Fibroblast of mammary gland (primary cell): ENCODE data around the gene SLC37A3.
"Not testable (repeated sequence)": the region's sequence is repeated elsewhere in the genome, so short reads cannot be mapped to it uniquely, and the experiment has no call there.

Experiments
- DNase-seq: peaks from one replicate; pipeline ENCODE4 v3.0.0-alpha.2; 2010; ENCODE audit warnings: low read depth
- H3K4me3 ChIP-seq: 2 replicates; pipeline ENCODE4 v1.5.1; 2011; ENCODE audit warnings: low read depth, mild to moderate bottlenecking, low read length, moderate library complexity; ENCODE audit not compliant: control insufficient read depth
- TF ChIP-seq, protein P1 (sequence below): conservative IDR thresholded peaks from 2 replicates; pipeline ENCODE4 v1.5.1; 2011; ENCODE audit warnings: low read depth, low read length, inconsistent platforms; ENCODE audit not compliant: control insufficient read depth, insufficient read depth

Gene SLC37A3

DNA sequence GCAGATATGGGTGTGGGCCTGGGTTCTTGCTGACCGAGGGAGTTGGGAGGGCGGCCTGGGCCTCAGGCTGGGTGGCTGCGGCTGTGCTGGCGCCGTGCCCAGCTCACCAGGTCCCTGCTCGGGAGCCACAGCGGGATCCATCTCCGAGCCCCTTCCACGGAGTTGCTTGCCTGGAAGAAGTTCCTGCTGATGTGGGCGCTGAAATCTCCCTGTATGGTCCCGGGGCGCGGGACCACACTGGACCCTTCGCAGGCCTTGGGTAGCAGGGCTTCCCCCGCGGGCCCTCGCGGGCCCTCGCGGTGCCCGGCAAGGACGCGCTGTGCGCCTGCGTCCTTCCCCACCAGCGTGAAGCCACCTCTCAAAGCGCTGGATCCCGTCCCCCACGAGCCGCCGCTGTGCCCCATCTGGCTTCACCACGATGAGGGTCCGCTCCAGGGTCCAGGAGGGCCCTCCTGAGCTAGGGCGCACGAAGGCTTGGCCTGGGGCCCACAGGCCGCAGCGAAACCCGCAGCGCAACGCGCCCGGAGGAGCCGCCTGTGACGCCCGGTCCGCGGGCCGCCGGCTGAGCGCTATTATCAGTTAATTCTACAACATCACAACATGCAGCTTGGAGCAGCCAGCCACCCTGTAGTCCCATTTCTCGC, 37.0 kb upstream of the SLC37A3 start:
- TF ChIP-seq, protein P1, sequence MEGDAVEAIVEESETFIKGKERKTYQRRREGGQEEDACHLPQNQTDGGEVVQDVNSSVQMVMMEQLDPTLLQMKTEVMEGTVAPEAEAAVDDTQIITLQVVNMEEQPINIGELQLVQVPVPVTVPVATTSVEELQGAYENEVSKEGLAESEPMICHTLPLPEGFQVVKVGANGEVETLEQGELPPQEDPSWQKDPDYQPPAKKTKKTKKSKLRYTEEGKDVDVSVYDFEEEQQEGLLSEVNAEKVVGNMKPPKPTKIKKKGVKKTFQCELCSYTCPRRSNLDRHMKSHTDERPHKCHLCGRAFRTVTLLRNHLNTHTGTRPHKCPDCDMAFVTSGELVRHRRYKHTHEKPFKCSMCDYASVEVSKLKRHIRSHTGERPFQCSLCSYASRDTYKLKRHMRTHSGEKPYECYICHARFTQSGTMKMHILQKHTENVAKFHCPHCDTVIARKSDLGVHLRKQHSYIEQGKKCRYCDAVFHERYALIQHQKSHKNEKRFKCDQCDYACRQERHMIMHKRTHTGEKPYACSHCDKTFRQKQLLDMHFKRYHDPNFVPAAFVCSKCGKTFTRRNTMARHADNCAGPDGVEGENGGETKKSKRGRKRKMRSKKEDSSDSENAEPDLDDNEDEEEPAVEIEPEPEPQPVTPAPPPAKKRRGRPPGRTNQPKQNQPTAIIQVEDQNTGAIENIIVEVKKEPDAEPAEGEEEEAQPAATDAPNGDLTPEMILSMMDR, result no peak
- H3K4me3 ChIP-seq, result no peak overlapping the region
- no peak for DNase-seq

DNA sequence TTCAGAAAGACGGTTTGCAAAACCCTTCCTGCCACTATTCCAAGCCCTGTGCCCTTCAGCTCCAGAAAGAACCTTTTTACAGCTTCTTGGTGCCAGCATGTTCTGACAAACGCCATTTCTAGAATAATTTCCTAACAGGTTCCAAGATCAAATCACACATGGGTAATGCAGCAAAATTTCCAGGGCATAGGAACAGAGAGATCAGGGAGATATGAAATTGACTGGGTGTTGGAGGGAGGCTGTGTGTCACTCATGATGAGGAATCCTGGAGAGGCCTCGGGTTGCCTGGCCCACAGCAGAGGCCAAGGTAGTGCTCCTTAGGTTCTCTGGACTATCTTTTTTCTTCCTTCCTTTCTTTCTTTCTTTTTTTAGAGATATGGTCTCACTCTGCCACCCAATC, 35.1 kb upstream of the SLC37A3 start:
- TF ChIP-seq, protein P1, result no peak
- DNase-seq, result no peak
- H3K4me3 ChIP-seq, result no peak overlapping the region

DNA sequence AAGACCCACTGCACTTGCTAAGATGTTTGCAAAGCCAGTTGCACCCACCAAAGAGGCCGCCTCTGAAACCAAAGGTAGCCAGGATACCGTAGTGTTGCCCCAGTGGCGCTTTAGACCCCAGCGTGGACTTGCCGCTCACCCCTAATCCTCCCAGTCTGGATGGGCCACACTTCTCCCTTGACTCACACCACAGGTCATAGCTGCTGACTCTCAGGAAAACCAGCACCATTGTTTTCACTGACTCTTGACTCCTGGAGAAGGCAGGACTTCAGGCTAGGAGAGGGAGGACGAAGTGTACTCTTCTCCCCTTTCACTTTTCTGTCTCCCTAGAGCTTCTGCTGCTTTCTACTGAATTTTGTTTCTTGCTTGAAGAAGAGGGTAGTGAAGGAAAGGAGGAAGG, 27.8 kb upstream of the SLC37A3 start:
- TF ChIP-seq, protein P1, result no peak
- no peak for DNase-seq
- H3K4me3 ChIP-seq, result no peak overlapping the region

DNA sequence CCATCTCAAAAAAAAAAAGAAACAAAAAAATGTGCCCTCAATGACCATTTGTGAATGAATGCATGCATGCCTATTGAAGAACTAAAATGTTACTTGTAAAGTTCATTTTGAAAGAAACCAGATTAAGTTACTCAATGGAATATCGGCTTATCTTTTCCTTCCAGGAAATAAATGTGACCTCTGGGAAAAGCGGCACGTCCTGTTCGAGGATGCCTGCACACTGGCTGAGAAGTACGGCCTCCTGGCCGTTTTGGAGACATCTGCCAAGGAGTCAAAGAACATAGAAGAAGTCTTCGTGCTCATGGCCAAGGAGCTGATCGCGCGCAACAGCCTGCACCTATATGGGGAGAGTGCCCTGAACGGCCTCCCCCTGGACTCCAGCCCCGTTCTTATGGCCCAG, 27.4 kb upstream of the SLC37A3 start:
- DNase-seq, result no peak
- H3K4me3 ChIP-seq, result no peak overlapping the region
- TF ChIP-seq, protein P1, result no peak

DNA sequence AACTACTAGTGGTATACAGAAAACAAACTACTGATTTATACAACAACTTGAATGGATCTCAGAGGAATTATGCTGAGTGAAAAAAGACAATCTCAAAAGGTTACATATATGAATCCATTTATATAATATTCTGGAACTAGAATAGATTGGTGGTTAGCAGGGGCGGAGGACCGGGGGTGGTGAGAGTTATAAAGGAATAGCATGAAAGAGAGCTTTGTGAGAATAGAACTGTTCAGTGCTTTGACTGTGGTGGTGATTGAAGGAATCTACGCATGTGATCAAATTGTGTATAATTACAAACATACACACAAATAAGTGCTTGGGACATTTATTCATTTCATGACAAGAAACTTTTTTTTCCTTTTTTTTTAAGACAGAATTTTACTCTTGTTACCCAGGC, 25.2 kb upstream of the SLC37A3 start:
- no peak overlapping the region for H3K4me3 ChIP-seq
- no peak for DNase-seq
- TF ChIP-seq, protein P1, result no peak

DNA sequence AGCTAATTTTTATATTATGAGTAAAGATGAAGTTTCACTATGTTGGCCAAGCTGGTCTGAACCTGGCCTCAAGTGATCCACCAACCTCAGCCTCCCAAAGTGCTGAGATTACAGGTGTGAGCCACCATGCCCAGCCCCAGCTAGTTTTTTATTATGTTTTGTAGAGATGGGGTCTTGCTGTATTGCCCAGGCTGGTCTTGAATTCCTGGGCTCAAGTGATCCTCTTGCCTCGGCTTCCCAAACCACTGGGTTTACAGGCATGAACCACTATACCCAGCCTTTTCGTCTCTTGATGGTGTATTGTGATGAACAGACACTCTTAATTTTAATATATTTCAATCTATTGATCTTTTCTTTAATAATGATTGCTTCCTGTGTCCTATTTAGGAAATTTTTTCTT, 23.2 kb upstream of the SLC37A3 start:
- H3K4me3 ChIP-seq, result no peak overlapping the region
- TF ChIP-seq, protein P1, result no peak
- DNase-seq, result no peak

DNA sequence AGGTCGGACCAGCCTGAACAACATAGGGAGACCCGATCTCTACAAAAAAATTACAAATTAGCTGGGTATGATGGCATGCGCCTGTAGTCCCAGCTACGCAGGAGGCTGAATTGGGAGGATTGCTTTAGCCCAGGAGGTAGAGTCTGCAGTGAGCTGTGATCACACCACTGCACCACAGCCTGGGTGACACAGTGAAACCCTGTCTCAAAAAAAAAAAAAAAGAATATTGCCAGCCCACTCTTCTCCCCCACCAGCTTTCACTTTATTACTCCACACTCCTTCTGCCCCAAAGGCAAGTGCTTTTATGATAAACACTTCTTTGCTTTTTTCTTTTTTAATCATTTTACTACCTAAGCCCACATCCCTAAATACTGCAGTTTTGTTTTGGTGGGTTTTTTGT, 20.3 kb upstream of the SLC37A3 start:
- H3K4me3 ChIP-seq, result no peak overlapping the region
- no peak for DNase-seq
- TF ChIP-seq, protein P1, result no peak

DNA sequence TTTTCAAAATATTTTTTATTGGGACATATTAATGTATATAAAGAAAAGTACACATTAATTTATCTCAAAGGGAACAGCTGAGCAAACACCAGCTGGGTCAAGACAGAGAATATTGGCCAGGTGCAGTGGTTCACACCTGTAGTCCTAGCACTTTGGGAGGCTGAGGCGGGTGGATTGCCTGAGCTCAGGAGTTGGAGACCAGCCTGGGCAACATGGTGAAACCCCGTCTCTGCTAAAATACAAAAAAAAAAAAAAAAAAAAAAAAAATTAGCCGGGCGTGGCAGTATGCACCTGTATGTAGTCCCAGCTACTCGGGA, 19.8 kb upstream of the SLC37A3 start:
- not testable (repeated sequence) for H3K4me3 ChIP-seq, DNase-seq
